ENCODE measurements around the gene ZBTB26.

- no peak for TF ChIP-seq CTCF (IDR thresholded peaks at IDR 0.05 in 4 of 5, conservative IDR thresholded peaks at IDR 0.05 in 1 of 5)
- TF ChIP-seq POLR2A (IDR thresholded peaks at IDR 0.05): no peak
Observed at GRCh38 chr9:122918310-122918709, 13.0 kb downstream of the ZBTB26 start.

All from gastrocnemius medialis (tissue), 4 donors.